Upper lobe of left lung (tissue), 4 donors: ENCODE results near the gene PPP2R2D.

Source experiments
- EP300 ChIP-seq, 4 donors: sonication (generic); formaldehyde crosslinking; IDR thresholded peaks; one replicate each; pipeline ENCODE4 v1.5.1; 2017; ENCODE audit warnings: antibody characterized with exemption in 4 of 4, control low read depth in 2 of 4
- POLR2A ChIP-seq, 4 donors: fragments of 450-650 bp; IDR thresholded peaks; one replicate each; pipeline ENCODE4 v1.5.1; 2016 to 2017; ENCODE audit warnings: antibody characterized with exemption in 4 of 4, mild to moderate bottlenecking in 2 of 4

GRCh38 chr10:131944976-131945695 lies 44.3 kb downstream of the PPP2R2D start:
- no peak for TF ChIP-seq POLR2A (IDR thresholded peaks at IDR 0.05)
- TF ChIP-seq EP300 (IDR thresholded peaks at IDR 0.05) = no peak
